ENCODE data around the gene AGAP1. TPM values are rescaled to one million over a fixed set of nuclear protein-coding genes. Genes with fewer than 3 reads are reported as not detected.

Gene AGAP1
- total RNA-seq, 1 donor from 2014 or later = 21.1 TPM

DNA sequence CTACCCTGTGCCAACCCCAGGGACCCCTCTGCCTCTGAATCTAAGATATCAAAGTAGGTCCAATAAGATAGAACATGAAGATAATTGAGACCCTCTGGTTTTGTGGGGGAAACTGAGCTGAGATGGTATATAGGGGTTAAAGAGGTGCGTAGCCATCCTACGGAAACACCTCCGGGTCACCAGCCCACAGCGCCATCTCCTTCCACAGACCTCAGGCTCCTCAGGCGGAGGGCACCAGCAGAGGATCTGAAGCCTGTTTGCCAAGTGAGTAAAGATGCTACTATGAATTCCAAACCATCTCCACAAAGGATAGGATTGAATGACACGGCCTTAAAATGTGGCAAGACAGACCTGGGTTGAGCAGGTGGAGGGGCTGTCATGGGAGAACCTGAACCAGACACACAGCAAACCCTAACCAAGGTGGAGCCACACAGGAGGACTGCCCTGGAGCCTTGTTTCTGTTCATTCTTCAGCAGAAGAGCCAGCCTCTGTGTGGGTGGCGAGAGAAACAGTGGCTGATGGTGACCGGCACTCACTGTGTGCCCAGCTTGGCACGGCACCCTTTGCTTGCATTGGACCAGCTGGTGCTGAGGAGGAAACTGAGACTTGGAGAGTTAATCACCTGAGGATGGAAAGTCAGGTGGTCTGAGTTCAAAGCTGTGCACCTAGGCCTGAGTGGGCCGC lies 664.1 kb downstream of the AGAP1 start:
- intact Hi-C loops (cut with DNase I) = no loop called here
- H3K27ac ChIP-seq = no peak overlapping the region
- no peaks in the 10 kb centered on the region for H3K27me3 ChIP-seq
- peaks cover 5% of the 10 kb centered on the region for H3K9me3 ChIP-seq
- DNase-seq (ENCODE audit: extremely low spot score in 2 of 2) = no peak
- peaks cover under 1% of the 10 kb centered on the region for H3K4me1 ChIP-seq
- no peak overlapping the region for H3K4me3 ChIP-seq
- H3K36me3 ChIP-seq = no peaks in the 10 kb centered on the region
- TF ChIP-seq CTCF (IDR thresholded peaks at IDR 0.05) (no peak), POLR2AphosphoS5 (IDR thresholded peaks at IDR 0.05; ENCODE audit: insufficient read depth in 1 of 2, low read depth in 1 of 2) (no peak), POLR2A (IDR thresholded peaks at IDR 0.05) (no peak)

GRCh38 chr2:236158969-236159777 lies 665.3 kb downstream of the AGAP1 start:
- intact Hi-C loops (cut with DNase I) = no loop called here
- H3K27ac ChIP-seq = no peak overlapping the region
- H3K36me3 ChIP-seq = no peaks in the 10 kb centered on the region
- no peak overlapping the region for H3K4me3 ChIP-seq
- TF ChIP-seq POLR2AphosphoS5 (IDR thresholded peaks at IDR 0.05; ENCODE audit: insufficient read depth in 1 of 2, low read depth in 1 of 2) (no peak), CTCF (IDR thresholded peaks at IDR 0.05) (no peak), POLR2A (IDR thresholded peaks at IDR 0.05) (no peak)
- H3K9me3 ChIP-seq = no peaks in the 10 kb centered on the region
- peaks cover 13% of the 10 kb centered on the region for H3K4me1 ChIP-seq
- DNase-seq (ENCODE audit: extremely low spot score in 2 of 2) = no peak
- H3K27me3 ChIP-seq = peaks cover 8% of the 10 kb centered on the region

DNA sequence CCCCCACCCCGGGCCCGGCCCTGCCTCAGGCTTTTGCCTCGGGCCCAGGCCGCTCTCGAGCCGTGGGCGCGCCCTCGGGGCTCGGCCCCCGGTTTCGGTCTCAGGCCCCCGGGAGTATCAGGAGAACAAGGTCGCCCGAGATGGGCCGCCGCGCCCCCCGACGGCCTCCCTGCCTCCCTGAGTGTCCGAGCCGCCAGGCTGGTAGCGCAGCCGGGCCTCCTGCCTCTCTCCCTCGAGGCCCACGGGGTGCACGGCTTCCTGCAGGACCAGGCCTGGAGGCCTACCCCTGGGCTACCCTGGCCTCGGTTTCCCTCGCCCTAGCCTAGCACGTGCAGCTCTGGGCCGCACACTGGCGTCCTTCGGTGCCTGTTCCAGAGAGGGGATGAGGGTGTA lies 665.9 kb downstream of the AGAP1 start:
- no peak for DNase-seq (ENCODE audit: extremely low spot score in 2 of 2)
- Histone ChIP-seq H3K4me1 (peaks cover 19% of the 10 kb centered on the region), H3K36me3 (no peaks in the 10 kb centered on the region), H3K27me3 (peaks cover 14% of the 10 kb centered on the region), H3K9me3 (no peaks in the 10 kb centered on the region), H3K27ac (no peak overlapping the region), H3K4me3 (no peak overlapping the region)
- TF ChIP-seq POLR2AphosphoS5 (IDR thresholded peaks at IDR 0.05; ENCODE audit: insufficient read depth in 1 of 2, low read depth in 1 of 2) = no peak
- TF ChIP-seq CTCF (IDR thresholded peaks at IDR 0.05) = no peak
- TF ChIP-seq POLR2A (IDR thresholded peaks at IDR 0.05) = no peak
- intact Hi-C loops (cut with DNase I) = no loop called here

DNA sequence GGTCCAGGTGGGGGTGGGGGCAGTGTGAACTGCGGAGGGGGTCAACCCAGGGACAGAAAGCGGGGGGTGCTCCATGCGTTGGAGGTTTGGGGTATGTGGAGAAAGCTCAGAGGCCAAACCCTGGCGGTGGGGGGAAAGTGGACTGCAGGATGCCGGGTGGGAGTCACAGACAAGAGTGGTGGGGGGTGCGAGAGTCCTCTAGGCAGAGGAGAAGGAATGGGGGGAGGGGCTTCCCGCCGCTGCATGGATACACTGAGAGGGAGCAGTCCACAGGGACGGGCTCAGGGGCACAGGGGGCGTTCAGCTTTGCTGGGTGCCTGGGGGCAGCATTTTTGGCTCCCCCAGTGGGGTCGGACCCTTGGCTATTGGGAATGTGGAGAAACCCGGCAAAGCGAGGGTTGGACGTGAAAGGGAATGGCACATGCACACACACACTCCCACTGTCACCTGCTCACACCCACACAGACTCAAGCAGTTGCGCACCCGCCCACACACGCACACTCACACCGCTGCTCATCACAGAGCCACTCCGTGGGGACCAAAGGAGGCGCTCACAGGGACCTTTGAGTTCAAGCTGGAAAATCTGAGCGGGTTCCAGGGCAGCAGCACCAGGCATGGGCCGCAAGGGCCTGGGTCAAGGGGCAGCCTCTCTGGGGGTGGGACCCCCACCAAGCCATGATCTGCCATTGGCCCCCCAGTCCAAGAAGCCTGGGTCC lies 666.7 kb downstream of the AGAP1 start:
- Histone ChIP-seq H3K27ac (no peak overlapping the region), H3K4me3 (no peak overlapping the region), H3K36me3 (no peaks in the 10 kb centered on the region), H3K27me3 (peaks cover 18% of the 10 kb centered on the region), H3K9me3 (no peaks in the 10 kb centered on the region), H3K4me1 (peaks cover 22% of the 10 kb centered on the region)
- intact Hi-C loops (cut with DNase I) = no loop called here
- DNase-seq (ENCODE audit: extremely low spot score in 2 of 2) = no peak
- TF ChIP-seq CTCF (IDR thresholded peaks at IDR 0.05) (no peak), POLR2A (IDR thresholded peaks at IDR 0.05) (no peak), POLR2AphosphoS5 (IDR thresholded peaks at IDR 0.05; ENCODE audit: insufficient read depth in 1 of 2, low read depth in 1 of 2) (no peak)

Measured in vagina (tissue), 2 donors.